Activated T-cell treated with anti-CD3 and anti-CD28 coated beads, Interleukin-2, amount 50 U/mL, for 72 hours (primary cell): Measurements from ENCODE around the gene PFKFB1. TPM values are rescaled to one million over a fixed set of nuclear protein-coding genes. Genes with fewer than 3 reads are reported as not detected.

ENCODE experiments used
- ATAC-seq, 2 donors: fragments of 150-1000 bp; cut with Tn5 transposase; replicated peaks in 1 of 2; 2 replicates each; pipeline ENCODE4 v1.10.0; 2021; ENCODE audit warnings: moderate library complexity in 2 of 2, mild to moderate bottlenecking in 1 of 2
- DNase-seq, 2 donors: peaks; one replicate each; pipeline ENCODE4 v3.0.0; 2021 to 2022; ENCODE audit warnings: mixed read lengths in 1 of 2
- H3K27ac Mint-ChIP-seq: one replicate; pipeline ENCODE4 v1.8.0; 2022; ENCODE audit warnings: mild to moderate bottlenecking, moderate library complexity, mixed read lengths
- H3K27me3 Mint-ChIP-seq: one replicate; pipeline ENCODE4 v1.8.0; 2022; ENCODE audit warnings: low read depth, mixed read lengths
- H3K36me3 Mint-ChIP-seq, 2 donors: one replicate each; pipeline ENCODE4 v1.8.0; 2022; ENCODE audit warnings: mixed read lengths in 2 of 2, mild to moderate bottlenecking in 1 of 2; ENCODE audit not compliant: insufficient read depth in 2 of 2
- H3K4me1 Mint-ChIP-seq: one replicate; pipeline ENCODE4 v1.8.0; 2022; ENCODE audit warnings: low read depth, mixed read lengths
- H3K4me3 Mint-ChIP-seq, 2 donors: one replicate each; pipeline ENCODE4 v1.8.0; 2022; ENCODE audit warnings: mild to moderate bottlenecking in 2 of 2, mixed read lengths in 2 of 2, moderate library complexity in 2 of 2
- H3K9me3 Mint-ChIP-seq, 2 donors: one replicate each; pipeline ENCODE4 v1.8.0; 2022; ENCODE audit warnings: mixed read lengths in 2 of 2
- total RNA-seq, 2 donors: library from RNA; stranded (reverse); gene quantifications; one replicate each; pipeline ENCODE4 v1.2.3, GENCODE V29; 2022

PFKFB1 gene
- total RNA-seq, 2 donors from 2014 or later: 1.6 TPM

GRCh38 chrX:54978448-54978847 lies 15.5 kb downstream of the PFKFB1 start:
- Mint-ChIP-seq H3K36me3 (no peaks in the 10 kb centered on the region), H3K27ac (no peak overlapping the region), H3K4me1 (no peaks in the 10 kb centered on the region), H3K27me3 (peaks cover 10% of the 10 kb centered on the region), H3K4me3 (no peak overlapping the region), H3K9me3 (no peaks in the 10 kb centered on the region)
- ATAC-seq (no peak), DNase-seq (no peak)

GRCh38 chrX:54977387-54977786 lies 16.6 kb downstream of the PFKFB1 start:
- H3K36me3 Mint-ChIP-seq: no peaks in the 10 kb centered on the region
- H3K27me3 Mint-ChIP-seq: peaks cover 19% of the 10 kb centered on the region
- no peak for ATAC-seq
- no peak overlapping the region for H3K27ac Mint-ChIP-seq
- H3K4me1 Mint-ChIP-seq: no peaks in the 10 kb centered on the region
- no peaks in the 10 kb centered on the region for H3K9me3 Mint-ChIP-seq
- no peak overlapping the region for H3K4me3 Mint-ChIP-seq
- no peak for DNase-seq

GRCh38 chrX:54964766-54965497 lies 29.1 kb downstream of the PFKFB1 start:
- peaks cover 14% of the 10 kb centered on the region for H3K27me3 Mint-ChIP-seq
- peaks cover 19% of the 10 kb centered on the region for H3K4me1 Mint-ChIP-seq
- H3K9me3 Mint-ChIP-seq: no peaks in the 10 kb centered on the region
- DNase-seq: no peak
- no peak overlapping the region for H3K27ac Mint-ChIP-seq
- no peaks in the 10 kb centered on the region for H3K36me3 Mint-ChIP-seq
- no peak for ATAC-seq
- peak overlapping the region in 1 of 2 donors; percentile 15 for H3K4me3 Mint-ChIP-seq

- H3K4me3 Mint-ChIP-seq: no peak overlapping the region
- H3K27me3 Mint-ChIP-seq: peaks cover 14% of the 10 kb centered on the region
- peaks cover 16% of the 10 kb centered on the region for H3K4me1 Mint-ChIP-seq
- no peaks in the 10 kb centered on the region for H3K36me3 Mint-ChIP-seq
- no peak for ATAC-seq
- H3K9me3 Mint-ChIP-seq: no peaks in the 10 kb centered on the region
- no peak overlapping the region for H3K27ac Mint-ChIP-seq
- no peak for DNase-seq
Observed at GRCh38 chrX:54961750-54962149, 32.2 kb downstream of the PFKFB1 start.

- Mint-ChIP-seq H3K4me1 (no peaks in the 10 kb centered on the region), H3K4me3 (no peak overlapping the region), H3K9me3 (no peaks in the 10 kb centered on the region), H3K36me3 (no peaks in the 10 kb centered on the region), H3K27me3 (peaks cover 23% of the 10 kb centered on the region), H3K27ac (no peak overlapping the region)
- DNase-seq (no peak), ATAC-seq (no peak)
Observed at GRCh38 chrX:54950730-54951375, 43.1 kb downstream of the PFKFB1 start.

GRCh38 chrX:54945224-54945623 lies 48.8 kb downstream of the PFKFB1 start:
- no peaks in the 10 kb centered on the region for H3K4me1 Mint-ChIP-seq
- H3K36me3 Mint-ChIP-seq: no peaks in the 10 kb centered on the region
- ATAC-seq (no peak), DNase-seq (no peak)
- H3K4me3 Mint-ChIP-seq: no peak overlapping the region
- H3K27ac Mint-ChIP-seq: no peak overlapping the region
- H3K9me3 Mint-ChIP-seq: no peaks in the 10 kb centered on the region
- peaks cover 28% of the 10 kb centered on the region for H3K27me3 Mint-ChIP-seq

- H3K27me3 Mint-ChIP-seq: peaks cover 28% of the 10 kb centered on the region
- no peak for DNase-seq
- H3K36me3 Mint-ChIP-seq: no peaks in the 10 kb centered on the region
- H3K4me1 Mint-ChIP-seq: no peaks in the 10 kb centered on the region
- no peak overlapping the region for H3K27ac Mint-ChIP-seq
- no peak overlapping the region for H3K4me3 Mint-ChIP-seq
- no peak for ATAC-seq
- no peaks in the 10 kb centered on the region for H3K9me3 Mint-ChIP-seq
Observed at GRCh38 chrX:54944816-54945215, 49.2 kb downstream of the PFKFB1 start.

- peaks cover 8% of the 10 kb centered on the region for H3K27me3 Mint-ChIP-seq
- no peaks in the 10 kb centered on the region for H3K9me3 Mint-ChIP-seq
- H3K36me3 Mint-ChIP-seq: no peaks in the 10 kb centered on the region
- ATAC-seq (no peak), DNase-seq (no peak)
- no peak overlapping the region for H3K27ac Mint-ChIP-seq
- H3K4me3 Mint-ChIP-seq: no peak overlapping the region
- no peaks in the 10 kb centered on the region for H3K4me1 Mint-ChIP-seq
Observed at GRCh38 chrX:54937416-54937815, 56.6 kb downstream of the PFKFB1 start.

- H3K27ac Mint-ChIP-seq: no peak overlapping the region
- DNase-seq: no peak
- H3K36me3 Mint-ChIP-seq: no peaks in the 10 kb centered on the region
- no peak for ATAC-seq
- H3K4me3 Mint-ChIP-seq: no peak overlapping the region
- H3K27me3 Mint-ChIP-seq: peaks cover 9% of the 10 kb centered on the region
- no peaks in the 10 kb centered on the region for H3K9me3 Mint-ChIP-seq
- H3K4me1 Mint-ChIP-seq: no peaks in the 10 kb centered on the region
Observed at GRCh38 chrX:54935306-54935705, 58.7 kb downstream of the PFKFB1 start.

GRCh38 chrX:54934890-54935289 lies 59.1 kb downstream of the PFKFB1 start:
- H3K27me3 Mint-ChIP-seq: peaks cover 9% of the 10 kb centered on the region
- no peak overlapping the region for H3K27ac Mint-ChIP-seq
- H3K9me3 Mint-ChIP-seq: no peaks in the 10 kb centered on the region
- no peak overlapping the region for H3K4me3 Mint-ChIP-seq
- no peaks in the 10 kb centered on the region for H3K36me3 Mint-ChIP-seq
- ATAC-seq: no peak
- no peaks in the 10 kb centered on the region for H3K4me1 Mint-ChIP-seq
- DNase-seq: no peak

GRCh38 chrX:54934058-54934457 lies 59.9 kb downstream of the PFKFB1 start:
- H3K4me1 Mint-ChIP-seq: no peaks in the 10 kb centered on the region
- no peak for ATAC-seq
- H3K27me3 Mint-ChIP-seq: peaks cover 9% of the 10 kb centered on the region
- no peaks in the 10 kb centered on the region for H3K9me3 Mint-ChIP-seq
- no peaks in the 10 kb centered on the region for H3K36me3 Mint-ChIP-seq
- no peak overlapping the region for H3K27ac Mint-ChIP-seq
- no peak overlapping the region for H3K4me3 Mint-ChIP-seq
- DNase-seq: no peak

- Mint-ChIP-seq H3K36me3 (no peaks in the 10 kb centered on the region), H3K4me3 (no peak overlapping the region), H3K27ac (no peak overlapping the region), H3K4me1 (no peaks in the 10 kb centered on the region), H3K9me3 (no peaks in the 10 kb centered on the region), H3K27me3 (peaks cover 9% of the 10 kb centered on the region)
- DNase-seq (no peak), ATAC-seq (no peak)
Observed at GRCh38 chrX:54933150-54933826, 60.7 kb downstream of the PFKFB1 start.

- Mint-ChIP-seq H3K27me3 (peaks cover 9% of the 10 kb centered on the region), H3K4me3 (no peak overlapping the region), H3K36me3 (no peaks in the 10 kb centered on the region), H3K27ac (no peak overlapping the region), H3K9me3 (no peaks in the 10 kb centered on the region), H3K4me1 (no peaks in the 10 kb centered on the region)
- DNase-seq: no peak
- no peak for ATAC-seq
Observed at GRCh38 chrX:54931107-54931506, 62.9 kb downstream of the PFKFB1 start.
